GM12878 (cell line): ENCODE data around the gene ADA. TPM values are rescaled to one million over a fixed set of nuclear protein-coding genes. Genes with fewer than 3 reads are reported as not detected.

Experiments
- polyA plus RNA-seq, 11 experiments: library from polyadenylated mRNA; depleted of rRNA in 4 of 11; unstranded in 6 of 11; stranded (reverse) in 5 of 11; fragments of >200 nt; fragmentation: Nextera tagmentation in 4 of 11; fragmentation: Illumina TruSeq in 1 of 11; extraction: Ambion mirVana in 4 of 11; extraction: Trizol in 1 of 11; gene quantifications; 1 replicate in 1 of 11; 2 replicates in 10 of 11; pipeline versions ENCODE4 v1.2.1 to v1.2.3, GENCODE V29; 2011 to 2016; ENCODE audit warnings: inconsistent platforms in 2 of 11, missing spikeins in 2 of 11, low read depth in 1 of 11
- total RNA-seq, 4 experiments: library from RNA; depleted of rRNA in 3 of 4; stranded (reverse); fragments of >200 nt in 3 of 4; fragmentation: Illumina TruSeq in 1 of 4; extraction: Trizol in 1 of 4; gene quantifications; 2 replicates each; pipeline versions ENCODE4 v1.2.1 to v1.2.3, GENCODE V29; 2013 to 2021
- TF ChIP-seq, protein P1 (sequence below): fragments of 450-650 bp; IDR thresholded peaks from 2 replicates; pipeline ENCODE4 v1.6.1; 2017; ENCODE audit warnings: mild to moderate bottlenecking, moderate library complexity
- TF ChIP-seq, protein P2 (sequence below): fragments of 450-650 bp; IDR thresholded peaks from 2 replicates; pipeline ENCODE4 v1.6.1; 2016; ENCODE audit warnings: mild to moderate bottlenecking, moderate library complexity, borderline replicate concordance
- TF ChIP-seq, protein P3 (sequence below): fragments of 450-650 bp; IDR thresholded peaks from 2 replicates; pipeline ENCODE4 v1.6.1; 2017; ENCODE audit warnings: low read depth, mild to moderate bottlenecking, moderate library complexity

ADA gene
- total and polyA plus RNA-seq, 10 of the 15 experiments (the other 5 are each of a cell fraction or from before 2014, with no cell fraction given), result 40.9 to 217 (median 90.8) TPM

DNA sequence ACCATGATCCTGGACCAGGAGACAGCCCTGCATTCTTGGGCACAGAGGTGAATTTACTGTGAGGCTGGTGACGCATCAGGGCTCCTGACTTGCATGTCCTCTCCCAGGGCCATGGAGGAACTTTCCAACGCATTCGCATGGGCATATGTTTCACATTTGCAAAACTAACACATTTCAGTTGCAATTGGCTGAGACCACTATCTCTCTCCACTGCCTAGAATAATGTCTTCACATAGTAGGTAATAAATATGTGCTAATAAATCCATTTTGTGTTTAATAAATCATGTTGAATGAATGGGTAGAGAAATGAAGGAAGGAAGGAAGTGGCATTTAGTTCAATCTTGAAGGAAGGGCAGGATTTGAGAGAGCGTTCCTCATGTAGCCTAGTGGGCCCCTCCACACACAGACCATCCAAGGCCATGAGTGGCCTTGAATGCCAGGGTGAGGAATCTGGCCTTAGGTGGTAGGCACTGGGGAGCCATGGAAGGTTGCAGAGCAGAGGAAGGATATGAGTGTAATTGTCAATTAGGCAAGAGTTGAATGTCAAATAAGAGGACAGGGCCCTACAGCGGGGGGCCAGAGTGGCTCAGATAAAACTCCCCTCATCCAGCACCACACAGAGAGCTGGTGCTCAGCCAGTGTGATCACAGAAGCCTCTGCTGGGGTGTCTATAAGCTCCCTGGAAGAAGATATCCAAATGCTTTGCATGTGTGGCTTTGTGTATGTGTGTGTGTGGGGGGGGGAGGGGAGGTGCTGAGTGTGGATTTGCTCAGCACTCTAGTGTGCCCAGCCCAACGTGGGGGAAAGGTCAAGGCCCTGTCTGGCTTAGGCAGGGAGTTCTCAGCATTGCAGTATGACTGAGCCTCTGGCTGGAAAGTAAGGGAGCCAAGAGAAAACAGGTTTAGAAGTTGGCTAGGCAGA is 32.8 kb upstream of the ADA start (continued):
- TF ChIP-seq, protein P1, sequence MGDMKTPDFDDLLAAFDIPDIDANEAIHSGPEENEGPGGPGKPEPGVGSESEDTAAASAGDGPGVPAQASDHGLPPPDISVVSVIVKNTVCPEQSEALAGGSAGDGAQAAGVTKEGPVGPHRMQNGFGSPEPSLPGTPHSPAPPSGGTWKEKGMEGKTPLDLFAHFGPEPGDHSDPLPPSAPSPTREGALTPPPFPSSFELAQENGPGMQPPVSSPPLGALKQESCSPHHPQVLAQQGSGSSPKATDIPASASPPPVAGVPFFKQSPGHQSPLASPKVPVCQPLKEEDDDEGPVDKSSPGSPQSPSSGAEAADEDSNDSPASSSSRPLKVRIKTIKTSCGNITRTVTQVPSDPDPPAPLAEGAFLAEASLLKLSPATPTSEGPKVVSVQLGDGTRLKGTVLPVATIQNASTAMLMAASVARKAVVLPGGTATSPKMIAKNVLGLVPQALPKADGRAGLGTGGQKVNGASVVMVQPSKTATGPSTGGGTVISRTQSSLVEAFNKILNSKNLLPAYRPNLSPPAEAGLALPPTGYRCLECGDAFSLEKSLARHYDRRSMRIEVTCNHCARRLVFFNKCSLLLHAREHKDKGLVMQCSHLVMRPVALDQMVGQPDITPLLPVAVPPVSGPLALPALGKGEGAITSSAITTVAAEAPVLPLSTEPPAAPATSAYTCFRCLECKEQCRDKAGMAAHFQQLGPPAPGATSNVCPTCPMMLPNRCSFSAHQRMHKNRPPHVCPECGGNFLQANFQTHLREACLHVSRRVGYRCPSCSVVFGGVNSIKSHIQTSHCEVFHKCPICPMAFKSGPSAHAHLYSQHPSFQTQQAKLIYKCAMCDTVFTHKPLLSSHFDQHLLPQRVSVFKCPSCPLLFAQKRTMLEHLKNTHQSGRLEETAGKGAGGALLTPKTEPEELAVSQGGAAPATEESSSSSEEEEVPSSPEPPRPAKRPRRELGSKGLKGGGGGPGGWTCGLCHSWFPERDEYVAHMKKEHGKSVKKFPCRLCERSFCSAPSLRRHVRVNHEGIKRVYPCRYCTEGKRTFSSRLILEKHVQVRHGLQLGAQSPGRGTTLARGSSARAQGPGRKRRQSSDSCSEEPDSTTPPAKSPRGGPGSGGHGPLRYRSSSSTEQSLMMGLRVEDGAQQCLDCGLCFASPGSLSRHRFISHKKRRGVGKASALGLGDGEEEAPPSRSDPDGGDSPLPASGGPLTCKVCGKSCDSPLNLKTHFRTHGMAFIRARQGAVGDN, result no peak
- TF ChIP-seq, protein P2, sequence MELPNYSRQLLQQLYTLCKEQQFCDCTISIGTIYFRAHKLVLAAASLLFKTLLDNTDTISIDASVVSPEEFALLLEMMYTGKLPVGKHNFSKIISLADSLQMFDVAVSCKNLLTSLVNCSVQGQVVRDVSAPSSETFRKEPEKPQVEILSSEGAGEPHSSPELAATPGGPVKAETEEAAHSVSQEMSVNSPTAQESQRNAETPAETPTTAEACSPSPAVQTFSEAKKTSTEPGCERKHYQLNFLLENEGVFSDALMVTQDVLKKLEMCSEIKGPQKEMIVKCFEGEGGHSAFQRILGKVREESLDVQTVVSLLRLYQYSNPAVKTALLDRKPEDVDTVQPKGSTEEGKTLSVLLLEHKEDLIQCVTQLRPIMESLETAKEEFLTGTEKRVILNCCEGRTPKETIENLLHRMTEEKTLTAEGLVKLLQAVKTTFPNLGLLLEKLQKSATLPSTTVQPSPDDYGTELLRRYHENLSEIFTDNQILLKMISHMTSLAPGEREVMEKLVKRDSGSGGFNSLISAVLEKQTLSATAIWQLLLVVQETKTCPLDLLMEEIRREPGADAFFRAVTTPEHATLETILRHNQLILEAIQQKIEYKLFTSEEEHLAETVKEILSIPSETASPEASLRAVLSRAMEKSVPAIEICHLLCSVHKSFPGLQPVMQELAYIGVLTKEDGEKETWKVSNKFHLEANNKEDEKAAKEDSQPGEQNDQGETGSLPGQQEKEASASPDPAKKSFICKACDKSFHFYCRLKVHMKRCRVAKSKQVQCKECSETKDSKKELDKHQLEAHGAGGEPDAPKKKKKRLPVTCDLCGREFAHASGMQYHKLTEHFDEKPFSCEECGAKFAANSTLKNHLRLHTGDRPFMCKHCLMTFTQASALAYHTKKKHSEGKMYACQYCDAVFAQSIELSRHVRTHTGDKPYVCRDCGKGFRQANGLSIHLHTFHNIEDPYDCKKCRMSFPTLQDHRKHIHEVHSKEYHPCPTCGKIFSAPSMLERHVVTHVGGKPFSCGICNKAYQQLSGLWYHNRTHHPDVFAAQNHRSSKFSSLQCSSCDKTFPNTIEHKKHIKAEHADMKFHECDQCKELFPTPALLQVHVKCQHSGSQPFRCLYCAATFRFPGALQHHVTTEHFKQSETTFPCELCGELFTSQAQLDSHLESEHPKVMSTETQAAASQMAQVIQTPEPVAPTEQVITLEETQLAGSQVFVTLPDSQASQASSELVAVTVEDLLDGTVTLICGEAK, result no peak
- TF ChIP-seq, protein P3, sequence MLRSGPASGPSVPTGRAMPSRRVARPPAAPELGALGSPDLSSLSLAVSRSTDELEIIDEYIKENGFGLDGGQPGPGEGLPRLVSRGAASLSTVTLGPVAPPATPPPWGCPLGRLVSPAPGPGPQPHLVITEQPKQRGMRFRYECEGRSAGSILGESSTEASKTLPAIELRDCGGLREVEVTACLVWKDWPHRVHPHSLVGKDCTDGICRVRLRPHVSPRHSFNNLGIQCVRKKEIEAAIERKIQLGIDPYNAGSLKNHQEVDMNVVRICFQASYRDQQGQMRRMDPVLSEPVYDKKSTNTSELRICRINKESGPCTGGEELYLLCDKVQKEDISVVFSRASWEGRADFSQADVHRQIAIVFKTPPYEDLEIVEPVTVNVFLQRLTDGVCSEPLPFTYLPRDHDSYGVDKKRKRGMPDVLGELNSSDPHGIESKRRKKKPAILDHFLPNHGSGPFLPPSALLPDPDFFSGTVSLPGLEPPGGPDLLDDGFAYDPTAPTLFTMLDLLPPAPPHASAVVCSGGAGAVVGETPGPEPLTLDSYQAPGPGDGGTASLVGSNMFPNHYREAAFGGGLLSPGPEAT, result no peak
- TF ChIP-seq, all 136 proteins: peak for 0
